Renal cortical epithelial cell (primary cell): ENCODE measurements around the gene RAB13. TPM values are rescaled to one million over a fixed set of nuclear protein-coding genes. Genes with fewer than 3 reads are reported as not detected.

Source experiments
- DNase-seq: peaks from one replicate; pipeline ENCODE4 v3.0.0-alpha.2; 2011; ENCODE audit warnings: low read depth
- total RNA-seq: library from RNA; depleted of rRNA; stranded (reverse); fragments of >200 nt; gene quantifications from 2 replicates; pipeline ENCODE4 v1.2.3, GENCODE V29; 2014

RAB13 gene
- total RNA-seq, 1 donor from 2014 or later = 154 TPM

GRCh38 chr1:153977250-153978240 is 8.6 kb downstream of the RAB13 start, which contains the start of gene JTB:
Gene JTB (minus strand): TSS chr1:153977674. CDS start chr1:153977252, 422 bp downstream.
- peak; percentile 63 for DNase-seq

- no peak for DNase-seq
Observed at GRCh38 chr1:153976819-153977249, 9.3 kb downstream of the RAB13 start.

GRCh38 chr1:153973525-153973924 is 12.6 kb downstream of the RAB13 start:
- no peak for DNase-seq

GRCh38 chr1:153973071-153973470 is 13.1 kb downstream of the RAB13 start:
- no peak for DNase-seq

GRCh38 chr1:153970346-153970745 is 15.8 kb downstream of the RAB13 start:
- DNase-seq = no peak

- DNase-seq = no peak
Observed at GRCh38 chr1:153968972-153969371, 17.2 kb downstream of the RAB13 start.

GRCh38 chr1:153968408-153968807 is 17.7 kb downstream of the RAB13 start:
- DNase-seq = no peak

- no peak for DNase-seq
Observed at GRCh38 chr1:153968000-153968363, 18.2 kb downstream of the RAB13 start.

- DNase-seq = peak; percentile 98
Observed at GRCh38 chr1:153967107-153967999, 18.8 kb downstream of the RAB13 start, which contains the start of gene CREB3L4. Gene CREB3L4 (plus strand): TSS chr1:153967902. CDS start chr1:153968526, 624 bp downstream.

- peak; percentile 47 for DNase-seq
Observed at GRCh38 chr1:153963850-153964331, 22.2 kb downstream of the RAB13 start.

- peak; percentile 92 for DNase-seq
Observed at GRCh38 chr1:153963030-153963849, 22.9 kb downstream of the RAB13 start, which contains the start of gene SLC39A1. Gene SLC39A1 (minus strand): TSS chr1:153963537. CDS start chr1:153962715, 822 bp downstream.

- peak; percentile 86 for DNase-seq
Observed at GRCh38 chr1:153962088-153963029, 23.8 kb downstream of the RAB13 start.

- no peak for DNase-seq
Observed at GRCh38 chr1:153961421-153961820, 24.7 kb downstream of the RAB13 start.

GRCh38 chr1:153960206-153960605 is 25.9 kb downstream of the RAB13 start:
- DNase-seq = no peak

GRCh38 chr1:153959454-153959853 is 26.7 kb downstream of the RAB13 start:
- DNase-seq = no peak

- no peak for DNase-seq
Observed at GRCh38 chr1:153958961-153959260, 27.2 kb downstream of the RAB13 start.

- DNase-seq = peak; percentile 97
Observed at GRCh38 chr1:153958111-153958960, 27.8 kb downstream of the RAB13 start, which contains the start of gene CRTC2. Gene CRTC2 (minus strand): TSS chr1:153958612. CDS start chr1:153958497, 115 bp downstream.

GRCh38 chr1:153957744-153958110 is 28.4 kb downstream of the RAB13 start:
- peak; percentile 27 for DNase-seq
